ENCODE measurements around the gene YAP1.

The YAP1 gene

DNA sequence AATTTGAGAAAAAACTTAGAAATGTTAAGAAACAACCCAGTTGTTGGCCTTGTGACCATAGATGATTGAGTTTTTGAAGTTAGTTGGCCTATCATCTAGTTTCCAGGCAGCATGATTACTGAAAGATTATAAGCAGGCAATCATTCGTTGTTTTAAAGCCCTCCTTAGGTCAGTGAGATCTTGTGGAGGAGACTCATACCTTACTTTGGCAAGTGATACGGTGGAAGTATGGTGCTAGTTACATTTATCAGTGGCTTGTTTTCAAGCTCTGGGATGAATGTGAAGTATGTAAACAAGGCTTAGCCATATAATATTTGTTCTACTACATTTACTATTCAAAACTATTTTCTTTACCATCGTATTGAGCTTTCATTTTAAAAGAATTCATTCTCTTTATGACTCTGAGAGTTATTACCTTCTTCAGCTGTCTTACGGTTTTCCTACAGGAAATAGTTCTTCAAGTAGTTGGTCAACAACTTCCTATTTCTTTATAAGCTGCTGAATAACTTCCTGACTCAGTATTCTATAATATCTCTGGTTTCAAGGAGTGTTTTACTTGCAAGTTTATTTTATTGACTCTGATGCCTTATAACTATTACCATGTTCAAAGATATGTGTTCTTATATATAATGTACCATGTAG, 7.3 kb downstream of the YAP1 start:
- no peak for DNase-seq

DNA sequence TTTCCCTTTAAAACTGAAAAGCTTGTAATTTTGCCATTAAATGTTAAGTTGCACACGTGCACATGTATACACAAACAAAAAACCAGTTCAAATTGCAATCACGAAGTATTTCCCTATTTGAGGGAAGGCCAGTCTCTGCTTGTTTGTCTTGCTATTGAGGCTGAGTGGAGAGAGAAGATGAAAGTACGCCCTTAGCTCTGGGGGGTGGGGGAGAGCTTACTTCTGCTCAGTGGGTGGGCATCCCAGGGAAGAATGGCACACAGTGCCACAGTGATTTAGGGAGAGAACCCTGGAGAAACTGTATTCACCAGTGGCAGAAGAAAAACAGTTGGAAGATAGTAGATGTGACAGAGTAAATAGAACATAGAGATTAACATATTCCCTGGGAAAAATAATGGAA, 8.7 kb downstream of the YAP1 start:
- no peak for DNase-seq

DNA sequence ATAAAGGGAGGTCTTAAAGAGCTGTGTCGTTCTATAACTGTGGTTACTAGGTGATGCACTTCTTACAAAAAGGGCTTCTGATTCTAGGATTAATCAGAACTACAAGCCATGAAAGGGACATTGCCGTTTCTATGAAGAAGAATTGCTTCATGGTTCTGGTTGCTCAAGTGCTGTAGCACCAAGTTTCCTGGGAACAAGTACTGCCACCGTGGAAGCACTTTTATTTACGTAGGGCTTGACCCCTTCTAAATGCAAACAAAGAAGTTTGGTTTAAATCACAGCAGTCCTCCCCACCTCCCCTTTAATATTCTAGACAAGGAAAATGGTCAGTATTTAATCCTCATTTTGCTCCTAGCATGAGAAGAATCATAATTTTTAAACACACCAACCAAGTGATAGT, 9.8 kb downstream of the YAP1 start:
- DNase-seq: no peak

DNA sequence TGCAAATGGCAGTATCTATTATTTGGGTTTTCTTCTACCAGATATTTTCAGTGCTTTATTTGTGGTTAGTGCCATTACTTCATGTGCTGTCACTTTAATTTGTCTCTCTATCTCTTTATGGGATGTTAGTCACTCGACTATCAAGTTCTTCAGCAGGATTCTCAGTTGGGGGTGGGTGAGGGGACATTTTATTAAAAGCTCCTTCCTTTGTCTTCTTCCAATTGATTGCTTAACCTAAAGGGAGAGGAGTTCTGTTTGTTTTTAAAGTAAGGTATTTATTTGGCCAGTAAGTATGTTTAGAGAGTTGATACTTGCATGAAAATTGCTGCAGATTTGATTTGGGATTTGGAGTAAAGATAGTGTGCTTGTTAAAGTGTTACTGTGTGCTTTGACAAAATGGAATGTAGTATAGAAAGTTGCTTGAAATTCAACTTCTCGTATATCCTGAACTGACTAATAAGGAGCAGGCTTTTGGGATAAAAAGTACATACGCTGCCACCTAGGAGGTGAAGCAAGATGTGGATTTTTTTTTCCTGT, 10.3 kb downstream of the YAP1 start:
- no peak for DNase-seq

DNA sequence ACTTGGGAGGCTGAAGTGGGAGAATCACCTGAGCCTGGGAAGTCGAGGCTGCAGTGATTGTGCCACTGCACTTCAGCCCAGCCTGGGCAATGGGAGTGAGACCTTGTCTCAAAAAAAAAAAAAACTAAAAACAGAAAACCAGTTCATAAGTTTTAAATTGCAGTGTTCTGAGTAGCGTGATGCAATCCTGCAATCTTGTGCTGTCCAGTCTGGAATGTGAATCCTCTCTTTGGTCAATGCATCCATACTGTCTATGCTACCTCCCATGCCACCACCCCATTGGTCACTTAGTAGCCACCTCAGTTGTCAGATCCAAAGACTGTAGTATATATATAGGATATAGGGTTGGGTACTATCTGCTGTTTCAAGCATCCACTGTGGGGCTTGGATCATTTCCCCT, 11.1 kb downstream of the YAP1 start:
- DNase-seq: no peak

DNA sequence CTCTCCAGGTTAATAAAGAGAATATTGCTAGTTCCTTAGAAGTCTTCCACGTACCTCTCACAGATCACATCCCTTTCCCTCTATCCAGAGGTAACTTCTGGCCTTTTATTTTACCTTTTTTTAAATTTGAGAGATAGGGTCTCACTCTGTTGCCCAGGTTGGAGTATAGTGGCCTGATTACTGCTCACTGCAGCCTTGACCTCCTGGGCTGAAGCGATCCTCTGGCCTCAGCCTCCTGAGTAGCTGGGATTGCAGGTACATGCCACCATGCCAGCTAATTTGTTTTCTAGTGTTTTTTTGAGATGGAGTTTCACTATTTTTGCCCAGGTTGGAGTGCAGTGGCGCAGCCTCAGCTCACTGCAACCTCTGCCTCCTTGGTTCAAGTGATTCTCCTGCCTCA, 24.4 kb downstream of the YAP1 start:
- DNase-seq: no peak

DNA sequence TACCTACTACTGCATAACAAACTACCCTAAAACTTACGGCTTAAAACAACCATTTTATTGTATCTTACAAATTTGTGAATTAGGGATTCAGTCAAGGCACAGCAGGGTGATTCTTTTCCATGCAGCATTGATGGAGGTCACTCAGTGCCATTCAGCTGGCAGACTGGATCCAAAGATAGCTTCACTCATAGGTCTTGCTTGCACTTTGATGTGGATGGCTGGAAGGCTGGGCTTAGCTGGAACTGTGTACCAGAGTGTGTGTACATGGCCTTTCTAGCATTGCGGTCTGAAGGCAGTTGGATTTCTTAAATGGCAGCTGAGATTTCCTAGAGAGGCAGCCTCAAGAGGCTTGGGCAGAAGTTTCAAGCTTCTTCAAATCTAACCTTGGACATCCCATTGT, 25.0 kb downstream of the YAP1 start:
- no peak for DNase-seq

DNA sequence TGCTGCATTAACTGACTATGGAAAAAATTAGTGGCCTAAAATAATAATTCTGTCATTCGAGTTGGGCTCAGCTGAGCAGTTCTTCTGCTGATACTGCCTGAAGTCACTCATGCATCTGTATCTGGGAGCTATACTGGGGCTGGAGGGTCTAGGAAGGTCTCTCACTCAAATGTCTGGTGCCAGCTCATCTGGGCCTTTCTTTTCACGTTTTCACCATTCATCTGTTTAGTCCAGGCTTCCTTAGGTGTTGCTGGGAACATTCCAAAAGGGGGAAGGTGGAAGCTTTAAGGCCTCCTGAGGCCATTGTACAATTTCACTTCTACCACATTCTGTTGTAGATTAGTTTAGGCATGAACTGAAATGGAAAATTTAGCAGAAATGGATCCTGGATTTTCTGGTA, 28.0 kb downstream of the YAP1 start:
- DNase-seq: no peak

DNA sequence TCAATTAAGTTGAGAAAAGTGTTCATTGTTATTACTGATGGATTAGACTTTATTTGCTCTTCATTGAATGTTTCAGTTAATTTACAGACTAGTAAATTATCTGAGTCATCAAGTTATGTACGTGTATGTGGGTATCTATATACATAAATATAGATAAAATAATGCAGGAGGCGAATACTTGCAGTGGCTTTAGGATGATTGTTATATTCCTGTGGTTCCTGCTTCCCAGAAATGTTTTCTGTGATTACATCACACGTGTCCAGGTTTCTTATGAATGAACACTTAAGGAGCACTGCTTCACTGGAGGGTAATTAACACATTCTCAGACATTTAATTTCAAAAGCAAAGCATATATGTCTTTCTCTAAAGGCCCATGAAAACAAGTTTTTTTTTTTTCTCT, 28.4 kb downstream of the YAP1 start:
- DNase-seq: no peak

DNA sequence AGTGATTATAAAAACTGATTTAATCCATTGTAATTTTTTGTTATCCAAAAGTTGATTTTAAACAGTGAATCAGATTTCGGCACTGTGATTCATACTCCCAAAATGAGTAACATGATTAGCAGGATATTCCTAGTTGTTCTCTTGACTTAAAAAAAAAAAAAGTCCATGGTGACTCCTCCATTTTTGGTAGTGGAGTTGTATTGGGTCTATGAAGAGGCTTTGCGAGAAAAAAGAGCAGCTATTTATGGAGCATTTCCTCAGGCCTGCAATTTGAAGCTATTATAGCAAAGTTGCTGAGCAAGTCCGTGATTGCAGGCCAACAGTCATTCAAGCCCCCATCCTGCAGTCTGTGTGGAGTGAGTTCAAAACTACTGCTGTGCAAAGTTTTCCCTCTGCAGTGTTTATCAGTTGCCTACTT, 28.8 kb downstream of the YAP1 start:
- no peak for DNase-seq

DNA sequence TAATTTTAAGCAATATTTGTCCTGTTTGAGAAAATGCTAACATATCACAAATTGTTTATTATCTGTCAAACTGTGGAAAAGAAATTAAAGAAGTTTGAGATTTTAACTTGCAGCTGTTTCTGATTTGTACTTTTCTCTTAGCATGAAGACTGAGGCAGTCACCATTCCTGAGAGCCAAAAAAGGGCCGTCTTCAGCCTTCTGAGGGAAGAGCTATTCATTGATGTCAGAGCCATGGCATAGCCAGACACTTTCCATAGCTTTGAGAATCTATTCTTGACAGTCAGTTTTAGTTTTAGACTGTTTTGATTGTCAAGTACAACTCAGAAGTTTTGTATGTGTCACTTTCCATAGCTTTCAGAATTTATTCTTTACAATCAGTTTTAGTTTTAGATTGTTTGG, 32.1 kb downstream of the YAP1 start:
- DNase-seq: no peak

DNA sequence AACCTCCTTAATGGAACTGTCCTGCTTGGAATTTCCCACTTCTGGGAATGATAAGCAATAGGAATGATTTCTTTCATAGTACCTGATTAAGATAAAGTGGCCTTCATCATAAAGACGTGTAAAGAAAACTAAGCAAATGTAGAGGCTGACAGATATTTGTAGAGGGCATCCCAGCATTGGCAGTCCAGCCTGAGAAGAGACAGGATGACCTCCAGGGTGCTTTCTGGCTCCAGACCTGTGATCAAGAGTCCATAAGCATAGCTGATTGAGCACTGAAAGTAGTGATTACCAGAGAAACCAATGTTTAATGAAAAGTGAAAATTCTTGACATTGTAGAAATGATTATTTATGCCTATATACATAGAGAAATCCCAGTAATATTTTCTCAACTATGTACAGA, 33.6 kb downstream of the YAP1 start:
- DNase-seq: no peak

DNA sequence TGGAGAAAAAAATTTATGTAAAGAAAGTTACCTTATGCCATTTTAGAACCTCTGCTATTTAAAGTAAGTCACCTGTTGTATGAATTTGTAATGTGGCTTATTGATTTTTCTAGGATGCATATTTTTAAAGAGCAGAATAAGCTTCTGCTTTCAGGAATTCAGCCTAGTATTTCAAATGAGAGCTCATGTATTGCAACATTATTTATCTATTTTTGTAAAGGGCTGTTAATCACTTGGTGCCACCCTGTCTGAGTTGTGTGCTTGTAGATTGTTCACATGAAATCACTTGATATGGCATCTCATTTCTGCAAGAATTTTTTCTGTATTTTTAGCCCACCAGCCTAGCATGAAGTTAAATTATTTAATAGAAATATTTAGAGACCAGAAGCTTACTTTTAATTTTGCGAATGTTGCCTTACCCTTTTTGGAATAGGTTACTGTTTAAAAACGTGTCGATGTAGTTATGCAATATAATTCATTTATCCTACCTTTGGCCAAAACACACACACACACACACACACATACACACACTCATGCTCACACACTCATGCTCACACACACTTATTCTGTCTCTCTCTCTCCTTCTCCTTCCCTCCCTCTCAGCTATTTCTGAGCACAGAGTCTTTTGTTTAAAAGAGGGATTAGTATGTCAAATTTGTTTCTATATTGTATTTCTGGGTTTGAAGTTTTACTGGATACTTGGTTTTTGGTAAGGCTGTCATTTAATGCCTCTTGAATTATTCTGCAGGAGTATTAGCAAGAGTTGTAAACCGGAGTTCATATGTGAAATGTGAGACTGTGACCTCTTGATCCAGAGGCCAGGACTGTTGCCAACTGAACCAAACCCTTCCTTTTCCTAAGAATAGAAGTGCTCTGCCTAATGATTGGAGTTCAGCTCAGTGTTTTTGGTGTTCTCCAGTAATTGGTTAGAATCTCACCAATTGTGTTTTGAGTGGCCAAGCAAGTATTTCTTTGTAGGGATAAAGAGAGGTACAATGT, 34.4 kb downstream of the YAP1 start:
- no peak for DNase-seq

DNA sequence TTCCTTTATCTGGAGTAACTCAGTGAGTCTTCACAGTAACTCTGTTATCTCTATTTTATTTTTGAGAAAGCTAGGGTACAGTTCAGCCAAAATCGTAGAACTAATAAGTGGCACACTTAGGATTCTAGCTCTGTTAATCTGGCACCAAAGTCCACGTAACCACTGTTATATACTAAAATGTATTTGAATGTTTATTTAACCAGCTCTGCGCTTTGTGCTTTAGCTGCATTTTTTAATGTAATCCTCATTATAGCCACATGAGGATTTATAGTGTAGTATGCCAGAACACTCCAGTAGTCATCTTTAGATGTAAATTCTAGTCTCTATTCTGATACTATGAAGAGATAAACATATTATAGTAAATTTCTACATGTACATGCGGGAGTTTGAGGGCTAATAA, 36.8 kb downstream of the YAP1 start:
- no peak for DNase-seq

DNA sequence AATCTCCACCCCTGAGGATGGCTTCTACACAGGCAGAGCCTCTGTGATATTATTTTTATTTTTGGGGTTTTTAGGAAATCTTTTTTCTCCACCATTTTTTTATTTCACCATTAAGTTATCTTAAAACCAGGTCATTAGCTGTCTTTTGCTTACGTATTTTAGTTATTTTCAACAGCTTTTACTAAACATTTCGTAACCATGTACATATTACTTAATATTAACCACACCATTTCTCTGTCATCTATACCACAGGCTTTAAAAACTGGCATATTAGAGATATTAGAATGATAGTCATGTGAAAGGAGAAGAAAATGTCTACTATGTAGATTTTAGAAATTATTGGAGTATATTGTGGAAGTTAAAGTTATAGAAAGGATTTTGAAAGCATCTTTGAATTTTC, 37.4 kb downstream of the YAP1 start:
- no peak for DNase-seq

DNA sequence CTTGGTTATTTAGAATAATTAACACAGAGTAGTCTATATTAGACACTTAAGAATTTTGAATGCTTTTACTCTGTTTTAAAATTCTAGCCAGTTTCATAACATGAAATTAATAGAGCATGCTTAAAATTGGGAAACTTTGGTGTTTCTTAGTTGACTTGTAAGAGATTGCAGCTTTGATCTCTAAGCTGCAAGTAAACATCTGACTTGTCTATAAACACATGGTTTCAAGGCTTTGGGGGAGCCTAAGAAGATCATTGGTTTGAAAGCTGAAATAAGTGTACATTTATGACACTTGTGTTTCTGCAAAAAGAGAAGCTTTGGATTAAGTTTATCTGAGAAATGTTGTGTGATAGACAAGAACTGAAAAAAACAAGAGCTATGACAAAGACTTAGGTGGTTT, 37.8 kb downstream of the YAP1 start:
- DNase-seq: no peak

DNA sequence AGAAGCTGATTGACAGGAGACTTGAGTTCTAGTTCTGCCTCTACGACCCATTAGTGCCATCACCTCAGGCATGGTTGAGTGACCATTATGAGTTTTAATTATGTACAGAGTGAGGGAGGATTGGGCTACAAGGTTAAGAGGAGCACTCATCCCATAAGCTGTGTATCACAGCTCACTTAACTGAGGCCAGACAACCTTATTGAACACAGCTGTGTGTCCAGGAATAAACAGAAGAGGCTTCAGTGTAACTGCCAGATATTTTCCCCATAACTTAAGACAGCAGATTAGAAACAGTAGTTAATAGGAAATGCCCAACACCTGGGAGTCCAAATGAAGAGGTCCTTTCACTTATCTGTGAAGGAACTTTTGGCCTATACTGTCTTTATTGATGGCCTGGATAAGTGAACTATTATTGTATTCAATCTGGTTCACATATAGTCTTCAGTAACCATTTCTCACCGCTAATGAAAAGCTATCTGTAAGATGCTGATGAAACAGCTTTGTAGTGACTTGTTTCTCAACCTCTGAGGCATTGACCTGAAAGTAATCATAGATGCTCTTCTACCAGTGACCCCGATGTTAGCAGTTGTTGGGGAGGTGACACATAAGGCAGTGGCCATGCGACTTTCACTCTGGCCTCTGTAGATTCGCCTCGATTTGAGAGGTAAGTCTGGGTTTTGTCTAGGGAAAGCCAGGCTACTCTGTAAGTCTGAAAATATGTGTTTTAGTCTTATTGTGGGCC, 41.7 kb downstream of the YAP1 start:
- DNase-seq: no peak

DNA sequence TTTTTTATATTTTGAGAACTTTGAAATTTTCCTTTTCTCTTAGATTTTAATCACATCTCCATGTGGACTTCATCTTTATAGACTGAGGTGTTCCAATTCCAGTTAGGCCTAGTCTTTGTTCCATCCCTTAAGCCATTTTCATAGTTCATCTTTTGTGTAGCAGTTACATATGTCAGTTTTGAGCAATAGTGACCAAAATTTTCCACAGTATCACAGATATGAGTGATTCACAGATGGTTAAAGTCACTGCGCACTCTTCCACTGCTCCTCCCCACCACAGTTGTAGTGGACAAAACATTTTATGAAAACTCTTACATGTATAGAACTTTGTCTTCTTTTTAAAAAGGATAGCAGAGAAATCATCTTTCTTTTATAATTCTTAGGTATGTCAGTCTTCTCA, 42.8 kb downstream of the YAP1 start:
- no peak for DNase-seq

DNA sequence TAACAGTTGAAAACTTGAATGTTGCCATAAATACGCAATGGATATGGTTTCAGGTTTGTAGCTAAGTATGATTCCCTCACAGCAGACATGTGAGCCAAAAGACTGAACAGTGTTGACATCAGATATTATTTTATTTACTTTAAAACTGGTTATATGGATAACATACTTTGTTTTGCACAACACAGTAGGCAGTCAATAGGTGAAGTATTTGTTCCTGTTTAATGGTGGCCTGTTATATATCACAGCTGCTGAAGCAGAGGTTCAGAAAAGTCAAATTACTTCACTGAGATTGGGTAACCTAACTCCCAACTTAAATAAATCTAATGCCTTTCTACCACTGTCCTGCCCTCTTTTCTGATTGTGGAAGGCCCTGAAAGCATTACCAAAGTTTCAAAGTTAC, 44.6 kb downstream of the YAP1 start:
- no peak for DNase-seq

DNA sequence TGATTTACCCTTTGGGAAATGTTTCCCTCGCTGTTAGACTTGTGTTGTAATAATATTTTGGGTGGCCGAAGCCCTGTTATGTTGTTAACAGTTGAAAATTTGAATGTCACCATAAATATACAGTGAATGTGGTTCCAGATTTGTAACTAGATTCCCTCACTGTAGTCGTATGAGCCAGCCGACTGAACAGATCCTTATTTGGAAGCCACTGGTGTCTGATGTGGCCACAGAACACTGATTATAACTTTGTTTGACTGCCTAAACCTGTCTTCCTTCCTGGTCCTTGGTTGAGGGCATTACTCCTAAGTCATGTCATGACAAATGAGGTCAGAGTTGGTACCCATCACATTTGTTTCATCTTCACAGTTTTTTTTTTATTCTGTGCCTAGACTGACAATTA, 45.4 kb downstream of the YAP1 start:
- DNase-seq: no peak

DNA sequence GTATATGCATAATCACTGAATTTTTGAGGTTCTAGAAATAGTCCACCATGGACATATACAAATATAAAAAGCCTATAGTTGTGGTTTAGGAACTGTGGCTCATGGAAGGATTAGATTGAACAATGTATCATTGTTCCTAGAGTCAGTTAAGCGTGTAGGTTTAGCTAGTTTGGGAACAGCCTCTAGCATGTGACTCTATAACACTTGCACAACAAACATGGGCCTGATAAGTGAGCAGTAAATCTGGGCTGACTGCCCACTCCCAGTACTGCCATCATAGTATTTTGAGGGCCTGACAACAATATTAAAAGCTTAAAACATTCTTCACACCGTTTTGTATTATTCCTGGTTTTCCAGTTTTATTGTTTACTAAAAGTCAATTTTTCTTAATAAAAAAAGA, 47.0 kb downstream of the YAP1 start:
- no peak for DNase-seq

DNA sequence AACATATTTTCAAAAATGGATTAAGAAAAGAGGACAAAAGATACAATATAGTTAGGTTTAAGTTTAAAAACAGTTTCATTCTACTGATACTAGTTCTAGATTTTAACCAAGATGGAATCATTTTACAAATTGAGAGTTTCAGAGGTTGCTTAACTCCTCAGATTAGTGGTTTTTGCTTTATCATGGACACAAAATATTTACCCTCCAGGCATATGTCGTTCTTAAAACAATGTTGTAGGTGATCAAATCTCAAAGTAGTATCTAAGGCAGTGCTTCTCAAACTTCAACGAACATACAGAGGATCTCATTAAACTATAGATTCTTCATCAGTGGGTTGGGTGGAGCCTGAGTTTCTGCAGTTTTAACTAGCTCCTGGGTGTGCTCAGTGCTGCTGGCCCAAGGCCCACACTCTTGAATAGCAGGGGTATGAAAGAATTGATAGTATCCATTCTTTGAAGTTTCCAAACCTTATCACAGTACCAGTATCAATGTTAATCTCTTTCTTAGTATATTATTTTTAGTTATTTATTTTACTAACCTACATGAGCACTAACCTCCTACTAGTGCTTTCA, 48.0 kb downstream of the YAP1 start:
- DNase-seq: no peak

DNA sequence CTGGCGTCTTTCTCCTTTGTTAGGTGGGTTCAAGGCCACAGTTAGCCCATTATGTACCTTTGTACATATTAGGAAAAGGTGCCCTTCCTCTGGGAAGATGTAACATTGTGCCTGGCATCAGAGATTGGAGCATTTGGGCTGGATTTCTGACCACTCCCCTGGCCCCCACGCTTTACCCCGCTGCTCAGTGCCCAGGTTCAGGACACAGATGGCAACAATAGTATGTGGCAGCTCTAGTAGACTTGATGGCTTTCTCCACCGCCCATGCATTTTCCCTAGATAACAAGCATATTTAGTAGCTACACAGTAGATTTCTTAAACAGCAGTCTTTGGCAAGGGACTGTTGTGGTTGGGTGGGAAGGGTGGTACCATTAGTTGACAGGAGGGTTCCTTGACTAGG, 53.1 kb downstream of the YAP1 start:
- no peak for DNase-seq

Measured in GDM1 (cell line).